ENCODE measurements around the gene MMP23B.

- no peak for TF ChIP-seq POLR2A (IDR thresholded peaks at IDR 0.05; ENCODE audit: low read length)
- no peak for TF ChIP-seq GATA1 (IDR thresholded peaks at IDR 0.05; ENCODE audit: low read depth, low read length)
Observed at GRCh38 chr1:1677718-1678580, 46.0 kb downstream of the MMP23B start.

Measured in erythroblast (primary cell).